K562 (cell line): Measurements from ENCODE around the gene TSPYL6.

Source experiments
- HNRNPLL ChIP-seq: fragments of 200-400 bp; formaldehyde crosslinking; IDR thresholded peaks from 2 replicates; pipeline ENCODE4 v1.6.1; 2017; ENCODE audit warnings: low read length, low read depth, mild to moderate bottlenecking; ENCODE audit not compliant: poor library complexity, severe bottlenecking
- PATZ1 ChIP-seq: fragments of 250-450 bp; sonication (Bioruptor Pico); IDR thresholded peaks from 2 replicates; pipeline ENCODE4 v1.5.0; 2020; ENCODE audit warnings: mild to moderate bottlenecking, borderline replicate concordance
- ZNF165 ChIP-seq: fragments of 250-450 bp; sonication (Bioruptor Pico); IDR thresholded peaks from 2 replicates; pipeline ENCODE4 v1.4.0; 2020; ENCODE audit warnings: borderline replicate concordance
- ZNF274 ChIP-seq: IDR thresholded peaks from 2 replicates; pipeline ENCODE4 v1.6.1; 2011; ENCODE audit warnings: low read depth, mild to moderate bottlenecking, low read length, moderate library complexity, borderline replicate concordance
- ZZZ3 ChIP-seq: fragments of 450-650 bp; IDR thresholded peaks from 2 replicates; pipeline ENCODE4 v1.6.1; 2016; ENCODE audit warnings: antibody characterized with exemption, mild to moderate bottlenecking, moderate library complexity
- TF ChIP-seq, protein P1 (sequence below): fragments of 250-450 bp; sonication (Bioruptor Pico); IDR thresholded peaks from 2 replicates; pipeline ENCODE4 v1.5.0; 2022; ENCODE audit warnings: mild to moderate bottlenecking
- TF ChIP-seq, protein P2 (sequence below), 3 experiments: IDR thresholded peaks in 2 of 3; conservative IDR thresholded peaks in 1 of 3; 2 replicates each; pipeline ENCODE4 v1.5.1; 2011 to 2012; ENCODE audit warnings: low read length in 3 of 3, mild to moderate bottlenecking in 3 of 3, control low read depth in 2 of 3, improper control_type of control experiment in 1 of 3, inconsistent platforms in 1 of 3, low read depth in 1 of 3, mixed read lengths in 1 of 3, moderate library complexity in 1 of 3; ENCODE audit not compliant: insufficient read depth in 2 of 3

- TF ChIP-seq ZNF165 (CRISPR knock-in tag) = no peak
- TF ChIP-seq, protein P1, sequence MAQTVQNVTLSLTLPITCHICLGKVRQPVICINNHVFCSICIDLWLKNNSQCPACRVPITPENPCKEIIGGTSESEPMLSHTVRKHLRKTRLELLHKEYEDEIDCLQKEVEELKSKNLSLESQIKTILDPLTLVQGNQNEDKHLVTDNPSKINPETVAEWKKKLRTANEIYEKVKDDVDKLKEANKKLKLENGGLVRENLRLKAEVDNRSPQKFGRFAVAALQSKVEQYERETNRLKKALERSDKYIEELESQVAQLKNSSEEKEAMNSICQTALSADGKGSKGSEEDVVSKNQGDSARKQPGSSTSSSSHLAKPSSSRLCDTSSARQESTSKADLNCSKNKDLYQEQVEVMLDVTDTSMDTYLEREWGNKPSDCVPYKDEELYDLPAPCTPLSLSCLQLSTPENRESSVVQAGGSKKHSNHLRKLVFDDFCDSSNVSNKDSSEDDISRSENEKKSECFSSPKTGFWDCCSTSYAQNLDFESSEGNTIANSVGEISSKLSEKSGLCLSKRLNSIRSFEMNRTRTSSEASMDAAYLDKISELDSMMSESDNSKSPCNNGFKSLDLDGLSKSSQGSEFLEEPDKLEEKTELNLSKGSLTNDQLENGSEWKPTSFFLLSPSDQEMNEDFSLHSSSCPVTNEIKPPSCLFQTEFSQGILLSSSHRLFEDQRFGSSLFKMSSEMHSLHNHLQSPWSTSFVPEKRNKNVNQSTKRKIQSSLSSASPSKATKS (CRISPR knock-in tag) = no peak
- TF ChIP-seq, protein P2, sequence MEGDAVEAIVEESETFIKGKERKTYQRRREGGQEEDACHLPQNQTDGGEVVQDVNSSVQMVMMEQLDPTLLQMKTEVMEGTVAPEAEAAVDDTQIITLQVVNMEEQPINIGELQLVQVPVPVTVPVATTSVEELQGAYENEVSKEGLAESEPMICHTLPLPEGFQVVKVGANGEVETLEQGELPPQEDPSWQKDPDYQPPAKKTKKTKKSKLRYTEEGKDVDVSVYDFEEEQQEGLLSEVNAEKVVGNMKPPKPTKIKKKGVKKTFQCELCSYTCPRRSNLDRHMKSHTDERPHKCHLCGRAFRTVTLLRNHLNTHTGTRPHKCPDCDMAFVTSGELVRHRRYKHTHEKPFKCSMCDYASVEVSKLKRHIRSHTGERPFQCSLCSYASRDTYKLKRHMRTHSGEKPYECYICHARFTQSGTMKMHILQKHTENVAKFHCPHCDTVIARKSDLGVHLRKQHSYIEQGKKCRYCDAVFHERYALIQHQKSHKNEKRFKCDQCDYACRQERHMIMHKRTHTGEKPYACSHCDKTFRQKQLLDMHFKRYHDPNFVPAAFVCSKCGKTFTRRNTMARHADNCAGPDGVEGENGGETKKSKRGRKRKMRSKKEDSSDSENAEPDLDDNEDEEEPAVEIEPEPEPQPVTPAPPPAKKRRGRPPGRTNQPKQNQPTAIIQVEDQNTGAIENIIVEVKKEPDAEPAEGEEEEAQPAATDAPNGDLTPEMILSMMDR (IDR thresholded peaks at IDR 0.05 in 2 of 3, conservative IDR thresholded peaks at IDR 0.05 in 1 of 3; ENCODE audit: insufficient read depth in 2 of 3, low read depth in 1 of 3, low read length in 3 of 3) = no peak
- no peak for TF ChIP-seq ZNF274
- TF ChIP-seq ZZZ3 = no peak
- TF ChIP-seq PATZ1 = no peak
- TF ChIP-seq HNRNPLL = no peak
Measured at GRCh38 chr2:54284826-54285225, 28.8 kb upstream of the TSPYL6 start.
